ENCODE measurements around the gene CELF2.

DNA sequence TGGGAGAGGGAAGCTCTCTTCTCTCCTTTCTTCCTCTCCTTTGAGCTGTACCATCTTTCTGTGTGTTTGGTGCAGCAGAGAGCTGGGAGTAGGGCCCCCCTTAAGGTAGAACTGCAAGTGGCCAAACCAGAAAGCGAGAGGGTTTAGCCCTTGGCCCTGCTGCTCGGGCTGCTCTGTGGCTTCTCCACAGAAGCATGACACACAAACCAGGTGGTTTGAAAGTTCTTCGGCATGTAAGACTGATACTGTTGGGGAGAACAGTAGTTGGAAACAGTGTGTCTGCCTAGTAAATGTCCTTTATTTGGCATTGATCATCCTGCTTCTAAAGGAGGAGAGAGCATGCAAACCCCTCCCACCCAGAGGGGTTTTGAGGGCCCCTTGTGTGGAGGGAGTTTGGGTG lies 277.8 kb downstream of the CELF2 start:
- TF ChIP-seq, protein P1, sequence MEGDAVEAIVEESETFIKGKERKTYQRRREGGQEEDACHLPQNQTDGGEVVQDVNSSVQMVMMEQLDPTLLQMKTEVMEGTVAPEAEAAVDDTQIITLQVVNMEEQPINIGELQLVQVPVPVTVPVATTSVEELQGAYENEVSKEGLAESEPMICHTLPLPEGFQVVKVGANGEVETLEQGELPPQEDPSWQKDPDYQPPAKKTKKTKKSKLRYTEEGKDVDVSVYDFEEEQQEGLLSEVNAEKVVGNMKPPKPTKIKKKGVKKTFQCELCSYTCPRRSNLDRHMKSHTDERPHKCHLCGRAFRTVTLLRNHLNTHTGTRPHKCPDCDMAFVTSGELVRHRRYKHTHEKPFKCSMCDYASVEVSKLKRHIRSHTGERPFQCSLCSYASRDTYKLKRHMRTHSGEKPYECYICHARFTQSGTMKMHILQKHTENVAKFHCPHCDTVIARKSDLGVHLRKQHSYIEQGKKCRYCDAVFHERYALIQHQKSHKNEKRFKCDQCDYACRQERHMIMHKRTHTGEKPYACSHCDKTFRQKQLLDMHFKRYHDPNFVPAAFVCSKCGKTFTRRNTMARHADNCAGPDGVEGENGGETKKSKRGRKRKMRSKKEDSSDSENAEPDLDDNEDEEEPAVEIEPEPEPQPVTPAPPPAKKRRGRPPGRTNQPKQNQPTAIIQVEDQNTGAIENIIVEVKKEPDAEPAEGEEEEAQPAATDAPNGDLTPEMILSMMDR (IDR thresholded peaks at IDR 0.05; ENCODE audit: insufficient read depth, low read length, poor library complexity, severe bottlenecking) = no peak
- no peak for TF ChIP-seq EZH2phosphoT487 (conservative IDR thresholded peaks at IDR 0.05; ENCODE audit: low read length)

Data from SU-DHL-6 (cell line).